ENCODE data around the gene IDNK.

The IDNK gene

DNA sequence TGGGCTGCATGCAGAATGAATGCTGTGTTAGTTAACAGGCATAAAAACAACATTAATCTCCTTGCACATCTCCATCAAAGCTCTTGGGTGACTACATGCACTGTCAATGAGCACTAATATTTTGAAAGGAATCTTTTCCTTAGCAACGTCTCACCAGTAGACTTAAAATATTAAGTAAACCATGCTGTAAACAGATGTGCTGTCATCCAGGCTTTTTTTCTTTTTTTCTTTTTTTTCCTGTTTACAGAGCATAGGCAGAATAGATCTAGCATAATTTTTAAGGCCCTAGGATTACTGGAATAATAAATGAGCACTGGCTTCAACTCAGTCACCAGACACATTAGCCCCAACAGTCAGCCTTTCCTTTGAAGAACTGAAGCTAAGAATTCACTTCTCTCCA, 48.5 kb downstream of the IDNK start:
- TF ChIP-seq POLR2AphosphoS5 (IDR thresholded peaks at IDR 0.05; ENCODE audit: low read depth, low read length), result no peak
- DNase-seq (ENCODE audit: insufficient read length, low spot score) (no peak), FAIRE-seq (no peak)

DNA sequence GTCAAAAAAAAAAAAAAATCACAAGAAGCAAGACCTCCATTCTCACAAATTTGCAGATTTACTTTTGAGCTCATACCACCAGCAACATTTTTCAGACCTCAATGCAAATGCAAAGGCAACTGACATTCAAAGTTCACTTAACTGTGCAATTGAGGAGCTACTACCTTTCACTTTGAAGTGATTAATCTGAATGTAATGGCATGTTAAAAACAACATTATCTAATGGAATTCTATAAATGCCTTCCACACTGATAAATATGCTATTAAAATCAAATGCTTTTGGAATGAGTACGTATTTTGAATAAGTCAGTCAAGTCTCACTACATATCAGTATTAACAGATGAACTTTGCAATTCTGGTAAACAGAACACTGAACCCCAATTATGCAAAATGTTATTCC, 52.5 kb downstream of the IDNK start:
- TF ChIP-seq PAX5 (IDR thresholded peaks at IDR 0.05; ENCODE audit: insufficient read depth, low read length, severe bottlenecking), result no peak
- no peak for TF ChIP-seq TAF1 (IDR thresholded peaks at IDR 0.05; ENCODE audit: low read depth, low read length)
- TF ChIP-seq POLR2A (IDR thresholded peaks at IDR 0.05; ENCODE audit: low read depth, low read length), result no peak
- no peak for TF ChIP-seq POLR2AphosphoS5 (IDR thresholded peaks at IDR 0.05; ENCODE audit: low read depth, low read length)
- no peak for TF ChIP-seq SPI1 (IDR thresholded peaks at IDR 0.05; ENCODE audit: low read depth, low read length)
- TF ChIP-seq POU2F2 (IDR thresholded peaks at IDR 0.05; ENCODE audit: low read depth, low read length), result no peak
- FAIRE-seq (no peak), DNase-seq (ENCODE audit: insufficient read length, low spot score) (no peak)

DNA sequence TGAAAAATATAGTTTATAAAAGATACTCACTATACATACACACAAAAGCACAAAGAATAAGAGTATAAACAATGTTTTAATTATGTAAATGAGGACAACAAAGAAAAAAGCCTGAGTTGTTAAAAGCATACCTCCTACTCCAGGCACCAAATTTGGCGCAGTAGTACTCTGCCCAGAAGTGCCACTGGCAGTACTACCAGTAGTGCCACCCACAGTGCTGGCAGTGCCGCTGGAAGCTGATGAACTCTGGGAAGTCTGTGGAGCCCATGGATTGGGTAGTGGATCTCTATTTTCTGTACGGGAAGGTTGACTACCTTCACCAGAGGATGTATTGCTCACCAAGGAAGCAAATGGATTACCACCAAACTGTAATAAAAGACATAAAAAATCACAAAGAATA, 54.7 kb downstream of the IDNK start:
- FAIRE-seq (no peak), DNase-seq (ENCODE audit: insufficient read length, low spot score) (no peak)
- TF ChIP-seq TAF1 (IDR thresholded peaks at IDR 0.05; ENCODE audit: low read depth, low read length) (no peak), POLR2A (IDR thresholded peaks at IDR 0.05; ENCODE audit: low read depth, low read length) (no peak), POLR2AphosphoS5 (IDR thresholded peaks at IDR 0.05; ENCODE audit: low read depth, low read length) (no peak), PAX5 (IDR thresholded peaks at IDR 0.05; ENCODE audit: insufficient read depth, low read length, severe bottlenecking) (no peak), SPI1 (IDR thresholded peaks at IDR 0.05; ENCODE audit: low read depth, low read length) (no peak), POU2F2 (IDR thresholded peaks at IDR 0.05; ENCODE audit: low read depth, low read length) (no peak)

DNA sequence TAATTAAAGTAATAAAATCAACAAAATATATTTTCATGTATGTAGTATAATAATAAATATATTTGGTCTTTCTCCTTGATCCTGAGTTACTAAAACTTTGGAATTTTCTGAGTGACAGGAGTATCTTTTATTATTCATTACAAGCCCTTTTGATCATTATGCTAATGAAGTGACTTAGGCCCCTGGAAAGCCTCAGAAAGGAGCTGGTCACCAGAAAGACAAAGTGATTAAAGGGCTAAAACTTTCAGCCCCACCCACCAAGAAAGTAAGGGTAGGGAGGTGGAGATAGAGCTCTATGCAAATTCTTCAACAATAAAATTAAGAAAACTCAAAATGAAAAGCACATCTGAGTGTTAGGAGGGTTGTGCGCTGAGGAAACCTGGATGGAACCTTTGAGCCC, 57.3 kb downstream of the IDNK start:
- TF ChIP-seq POU2F2 (IDR thresholded peaks at IDR 0.05; ENCODE audit: low read depth, low read length) (no peak), PAX5 (IDR thresholded peaks at IDR 0.05; ENCODE audit: insufficient read depth, low read length, severe bottlenecking) (no peak), SPI1 (IDR thresholded peaks at IDR 0.05; ENCODE audit: low read depth, low read length) (no peak), POLR2A (IDR thresholded peaks at IDR 0.05; ENCODE audit: low read depth, low read length) (no peak), TAF1 (IDR thresholded peaks at IDR 0.05; ENCODE audit: low read depth, low read length) (no peak), POLR2AphosphoS5 (IDR thresholded peaks at IDR 0.05; ENCODE audit: low read depth, low read length) (no peak)
- DNase-seq (ENCODE audit: insufficient read length, low spot score), result no peak
- FAIRE-seq, result no peak

DNA sequence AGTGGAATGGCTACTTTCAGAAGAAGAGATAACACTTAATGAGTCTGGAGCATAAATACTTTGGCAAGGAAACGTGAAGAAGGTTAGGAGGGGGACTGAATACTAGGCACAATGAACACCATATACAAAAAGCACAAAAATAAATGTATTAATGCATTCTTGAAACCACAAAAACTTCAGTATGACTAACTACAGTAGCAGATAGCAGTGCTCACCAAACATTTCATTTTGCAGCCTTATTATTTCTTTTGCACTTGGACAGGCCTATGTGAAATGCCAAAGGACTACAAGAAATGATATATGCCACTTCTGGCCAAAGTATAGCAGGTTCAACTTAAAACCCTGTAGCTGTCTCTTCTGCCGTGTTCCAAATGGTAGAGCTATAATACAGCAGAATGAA, 58.5 kb downstream of the IDNK start:
- TF ChIP-seq POU2F2 (IDR thresholded peaks at IDR 0.05; ENCODE audit: low read depth, low read length), result no peak
- TF ChIP-seq PAX5 (IDR thresholded peaks at IDR 0.05; ENCODE audit: insufficient read depth, low read length, severe bottlenecking), result no peak
- TF ChIP-seq POLR2A (IDR thresholded peaks at IDR 0.05; ENCODE audit: low read depth, low read length), result no peak
- no peak for TF ChIP-seq TAF1 (IDR thresholded peaks at IDR 0.05; ENCODE audit: low read depth, low read length)
- TF ChIP-seq SPI1 (IDR thresholded peaks at IDR 0.05; ENCODE audit: low read depth, low read length), result no peak
- TF ChIP-seq POLR2AphosphoS5 (IDR thresholded peaks at IDR 0.05; ENCODE audit: low read depth, low read length), result no peak
- FAIRE-seq (no peak), DNase-seq (ENCODE audit: insufficient read length, low spot score) (no peak)

DNA sequence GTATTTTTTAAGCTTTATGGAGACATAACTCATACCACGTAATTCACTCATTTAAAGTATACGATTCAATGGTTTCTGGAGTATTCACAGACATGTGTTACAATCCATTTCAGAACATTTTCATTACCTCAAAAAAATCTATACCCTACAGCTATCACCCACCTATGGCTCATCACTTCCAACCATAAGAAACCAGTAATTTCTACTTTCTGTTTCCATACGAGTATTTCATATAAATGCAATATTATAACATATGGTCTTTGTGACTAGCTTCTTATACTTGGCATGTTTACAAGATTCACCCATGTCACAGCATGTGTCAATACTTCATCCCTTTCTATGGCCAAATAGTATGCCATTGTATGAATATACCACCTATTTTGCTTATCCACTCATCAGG, 66.0 kb downstream of the IDNK start:
- DNase-seq (ENCODE audit: insufficient read length, low spot score) (no peak), FAIRE-seq (no peak)
- TF ChIP-seq POU2F2 (IDR thresholded peaks at IDR 0.05; ENCODE audit: low read depth, low read length), result no peak
- TF ChIP-seq POLR2A (IDR thresholded peaks at IDR 0.05; ENCODE audit: low read depth, low read length), result no peak
- no peak for TF ChIP-seq SPI1 (IDR thresholded peaks at IDR 0.05; ENCODE audit: low read depth, low read length)
- no peak for TF ChIP-seq TAF1 (IDR thresholded peaks at IDR 0.05; ENCODE audit: low read depth, low read length)
- no peak for TF ChIP-seq POLR2AphosphoS5 (IDR thresholded peaks at IDR 0.05; ENCODE audit: low read depth, low read length)
- TF ChIP-seq PAX5 (IDR thresholded peaks at IDR 0.05; ENCODE audit: insufficient read depth, low read length, severe bottlenecking), result no peak

DNA sequence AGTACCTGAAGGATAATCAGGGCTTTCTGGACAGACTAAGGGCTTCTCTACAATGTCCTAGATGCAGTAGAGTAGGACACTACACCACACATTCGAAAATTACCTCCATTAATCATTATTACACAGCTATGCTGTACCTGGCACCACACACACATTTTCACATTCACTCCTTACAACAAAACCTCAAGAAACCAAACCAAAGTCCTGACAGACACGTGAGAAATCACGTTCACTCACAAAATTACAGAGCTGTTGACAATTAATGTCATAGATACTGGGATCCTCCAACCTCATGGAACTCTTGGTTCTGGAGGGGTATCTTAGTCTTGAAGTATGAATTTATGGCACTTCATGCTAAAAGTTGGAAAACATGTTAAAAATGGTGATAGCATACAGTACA, 68.5 kb downstream of the IDNK start:
- no peak for FAIRE-seq
- DNase-seq (ENCODE audit: insufficient read length, low spot score), result no peak
- TF ChIP-seq POLR2AphosphoS5 (IDR thresholded peaks at IDR 0.05; ENCODE audit: low read depth, low read length), result no peak
- no peak for TF ChIP-seq POU2F2 (IDR thresholded peaks at IDR 0.05; ENCODE audit: low read depth, low read length)
- no peak for TF ChIP-seq SPI1 (IDR thresholded peaks at IDR 0.05; ENCODE audit: low read depth, low read length)
- no peak for TF ChIP-seq TAF1 (IDR thresholded peaks at IDR 0.05; ENCODE audit: low read depth, low read length)
- TF ChIP-seq POLR2A (IDR thresholded peaks at IDR 0.05; ENCODE audit: low read depth, low read length), result no peak
- no peak for TF ChIP-seq PAX5 (IDR thresholded peaks at IDR 0.05; ENCODE audit: insufficient read depth, low read length, severe bottlenecking)
